Raji (cell line): ENCODE results near the gene CCP110.

Source experiments
- POLR2A ChIP-seq: IDR thresholded peaks from 2 replicates; pipeline ENCODE4 v1.6.1; 2011; ENCODE audit warnings: low read depth, low read length, control low read depth; ENCODE audit not compliant: insufficient read depth

Gene CCP110, protein sequence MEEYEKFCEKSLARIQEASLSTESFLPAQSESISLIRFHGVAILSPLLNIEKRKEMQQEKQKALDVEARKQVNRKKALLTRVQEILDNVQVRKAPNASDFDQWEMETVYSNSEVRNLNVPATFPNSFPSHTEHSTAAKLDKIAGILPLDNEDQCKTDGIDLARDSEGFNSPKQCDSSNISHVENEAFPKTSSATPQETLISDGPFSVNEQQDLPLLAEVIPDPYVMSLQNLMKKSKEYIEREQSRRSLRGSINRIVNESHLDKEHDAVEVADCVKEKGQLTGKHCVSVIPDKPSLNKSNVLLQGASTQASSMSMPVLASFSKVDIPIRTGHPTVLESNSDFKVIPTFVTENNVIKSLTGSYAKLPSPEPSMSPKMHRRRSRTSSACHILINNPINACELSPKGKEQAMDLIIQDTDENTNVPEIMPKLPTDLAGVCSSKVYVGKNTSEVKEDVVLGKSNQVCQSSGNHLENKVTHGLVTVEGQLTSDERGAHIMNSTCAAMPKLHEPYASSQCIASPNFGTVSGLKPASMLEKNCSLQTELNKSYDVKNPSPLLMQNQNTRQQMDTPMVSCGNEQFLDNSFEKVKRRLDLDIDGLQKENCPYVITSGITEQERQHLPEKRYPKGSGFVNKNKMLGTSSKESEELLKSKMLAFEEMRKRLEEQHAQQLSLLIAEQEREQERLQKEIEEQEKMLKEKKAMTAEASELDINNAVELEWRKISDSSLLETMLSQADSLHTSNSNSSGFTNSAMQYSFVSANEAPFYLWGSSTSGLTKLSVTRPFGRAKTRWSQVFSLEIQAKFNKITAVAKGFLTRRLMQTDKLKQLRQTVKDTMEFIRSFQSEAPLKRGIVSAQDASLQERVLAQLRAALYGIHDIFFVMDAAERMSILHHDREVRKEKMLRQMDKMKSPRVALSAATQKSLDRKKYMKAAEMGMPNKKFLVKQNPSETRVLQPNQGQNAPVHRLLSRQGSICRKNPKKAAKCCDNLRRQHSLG

GRCh38 chr16:19523559-19524355 lies at the start of gene CCP110:
Gene CCP110 (plus strand): TSS chr16:19523942. CDS start chr16:19527882, 3,940 bp downstream.
- peak; percentile 77 for TF ChIP-seq POLR2A

- TF ChIP-seq POLR2A = no peak
These were observed 49.1 kb upstream of the CCP110 start for GRCh38 chr16:19474617-19475016.

DNA sequence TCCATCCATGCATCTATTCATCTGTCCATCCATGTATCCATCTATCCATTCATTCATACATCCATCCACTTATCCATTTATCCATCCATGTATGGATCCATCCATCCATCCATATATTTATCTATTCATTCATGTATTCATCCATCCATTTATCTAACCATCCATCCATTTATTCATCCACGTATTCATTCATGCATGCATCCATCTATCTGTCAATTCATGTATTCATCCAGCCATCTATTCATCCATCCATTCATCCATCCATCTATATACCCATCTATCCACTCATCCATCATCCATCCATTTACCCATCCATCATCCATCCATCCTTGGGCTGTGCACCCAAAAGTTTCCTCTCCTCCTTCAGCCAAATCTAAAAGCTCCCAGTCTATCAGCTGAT lies 45.2 kb upstream of the CCP110 start:
- no peak for TF ChIP-seq POLR2A

DNA sequence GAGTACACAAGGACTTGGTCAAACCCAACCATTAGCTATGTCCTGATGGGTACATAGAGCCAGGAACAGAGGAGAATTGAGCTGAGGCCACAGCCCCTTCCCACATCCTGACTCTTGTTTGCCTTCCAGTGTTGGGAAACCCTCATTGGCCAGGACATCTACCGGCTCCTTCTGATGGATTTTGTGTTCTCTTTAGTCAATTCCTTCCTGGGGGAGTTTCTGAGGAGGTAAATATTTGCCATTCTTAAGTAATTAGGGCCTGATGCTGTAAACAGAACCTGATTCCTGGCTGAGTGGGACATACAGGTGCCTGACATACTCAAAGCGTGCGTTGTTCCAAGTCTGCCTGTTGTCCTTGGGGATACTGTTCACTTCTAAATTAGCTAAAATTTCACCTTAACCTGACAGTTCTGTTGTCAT lies 44.4 kb upstream of the CCP110 start:
- TF ChIP-seq POLR2A = no peak

DNA sequence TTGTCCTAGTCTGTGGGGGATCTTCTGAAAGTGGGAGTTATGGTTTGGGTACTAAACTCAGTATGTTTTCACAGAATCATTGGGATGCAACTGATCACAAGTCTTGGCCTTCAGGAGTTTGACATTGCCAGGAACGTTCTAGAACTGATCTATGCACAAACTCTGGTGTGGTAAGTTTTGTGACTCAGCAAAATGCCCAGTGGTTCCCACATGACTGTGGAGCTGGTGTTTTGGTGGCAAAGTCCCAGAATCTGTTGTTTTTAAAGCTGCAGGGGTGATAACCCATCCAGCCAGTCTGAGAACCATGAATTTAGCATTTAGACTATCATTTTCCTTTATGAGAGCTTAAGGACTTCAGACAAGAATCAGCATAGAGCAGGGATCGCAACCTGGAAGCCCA lies 42.4 kb upstream of the CCP110 start:
- no peak for TF ChIP-seq POLR2A

- TF ChIP-seq POLR2A = no peak
These were observed 42.0 kb upstream of the CCP110 start for GRCh38 chr16:19481769-19482168.

GRCh38 chr16:19482291-19482690 lies 41.5 kb upstream of the CCP110 start:
- no peak for TF ChIP-seq POLR2A

DNA sequence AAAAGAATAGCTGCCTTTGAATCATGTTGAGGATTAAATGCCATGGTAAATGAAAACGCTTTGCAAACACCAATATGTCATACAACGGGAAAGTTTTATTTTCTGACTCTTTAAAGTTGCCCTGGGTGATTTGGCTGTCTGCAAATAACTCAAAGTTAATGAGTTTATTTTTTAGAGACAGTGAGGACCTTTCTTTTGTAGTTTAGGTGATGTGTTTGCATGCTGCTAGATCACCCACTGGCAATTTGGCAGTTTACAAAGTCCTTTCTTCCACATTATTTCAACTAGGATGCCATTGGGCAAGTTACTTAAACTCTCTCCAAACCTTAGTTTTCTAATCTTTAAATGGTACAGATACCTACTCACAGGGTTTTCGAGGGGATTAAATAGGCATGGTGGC lies 39.6 kb upstream of the CCP110 start:
- no peak for TF ChIP-seq POLR2A

DNA sequence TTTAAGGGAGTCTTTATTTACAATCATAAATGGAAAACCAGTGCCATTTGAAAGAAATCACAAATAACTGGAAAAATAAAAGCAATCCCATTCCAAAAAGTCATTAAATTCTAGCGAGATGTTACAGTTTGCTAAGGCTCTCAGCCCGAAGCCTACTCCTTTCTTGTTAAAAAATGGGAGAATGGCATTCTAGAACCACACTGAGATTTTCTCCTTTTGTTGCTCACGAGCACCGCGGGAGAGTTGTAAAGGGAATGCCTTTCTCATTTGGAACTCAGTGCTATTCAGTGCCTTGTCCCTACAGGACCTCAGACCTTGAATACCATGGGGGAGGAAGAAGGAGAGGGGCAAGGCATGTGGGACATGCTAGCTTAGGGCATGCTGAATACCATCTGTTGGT lies 38.1 kb upstream of the CCP110 start:
- TF ChIP-seq POLR2A = no peak

- no peak for TF ChIP-seq POLR2A
These were observed 37.7 kb upstream of the CCP110 start for GRCh38 chr16:19486051-19486450.

GRCh38 chr16:19486750-19487325 lies 36.9 kb upstream of the CCP110 start:
- TF ChIP-seq POLR2A = no peak

DNA sequence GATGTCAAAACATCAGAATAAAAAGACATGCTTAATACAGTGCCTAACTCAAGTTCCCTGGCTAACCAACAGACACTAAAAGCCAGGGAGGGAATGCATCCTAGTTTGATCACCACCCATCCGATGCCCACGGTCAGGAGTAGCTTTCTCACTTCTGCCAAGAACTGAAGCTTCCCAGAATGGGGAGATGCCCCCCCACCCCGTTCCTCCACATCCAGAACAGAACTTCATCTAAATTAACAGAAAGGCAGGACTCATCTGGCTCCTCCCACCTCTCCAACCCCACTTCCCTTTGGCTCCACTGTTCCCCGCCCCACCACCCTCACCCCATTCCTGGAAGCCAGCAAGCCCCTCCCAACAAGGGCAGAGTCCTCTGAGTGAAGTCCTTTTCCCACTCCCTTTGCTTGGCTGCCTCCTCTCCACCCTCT lies 35.5 kb upstream of the CCP110 start:
- TF ChIP-seq POLR2A = no peak

GRCh38 chr16:19490619-19491018 lies 33.1 kb upstream of the CCP110 start:
- TF ChIP-seq POLR2A = no peak

DNA sequence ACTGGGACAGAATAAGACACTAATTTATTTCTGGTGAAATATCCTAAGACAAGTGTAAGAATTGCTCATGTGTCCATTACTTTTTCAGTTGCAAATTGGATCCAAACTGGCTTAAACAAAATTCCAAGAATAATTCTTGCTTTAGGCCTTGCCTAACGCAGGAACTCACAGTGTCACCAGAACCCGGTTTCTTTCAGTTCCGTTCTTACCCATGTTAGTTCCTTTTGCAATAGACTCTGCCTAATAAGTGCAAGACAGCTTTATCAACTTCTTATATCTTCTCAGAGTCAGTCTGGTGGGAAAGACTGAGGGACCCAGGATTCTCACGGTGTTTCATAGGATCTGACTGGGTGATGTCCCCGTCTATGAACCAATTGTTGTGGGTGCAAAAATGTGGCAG lies 26.6 kb upstream of the CCP110 start:
- no peak for TF ChIP-seq POLR2A

DNA sequence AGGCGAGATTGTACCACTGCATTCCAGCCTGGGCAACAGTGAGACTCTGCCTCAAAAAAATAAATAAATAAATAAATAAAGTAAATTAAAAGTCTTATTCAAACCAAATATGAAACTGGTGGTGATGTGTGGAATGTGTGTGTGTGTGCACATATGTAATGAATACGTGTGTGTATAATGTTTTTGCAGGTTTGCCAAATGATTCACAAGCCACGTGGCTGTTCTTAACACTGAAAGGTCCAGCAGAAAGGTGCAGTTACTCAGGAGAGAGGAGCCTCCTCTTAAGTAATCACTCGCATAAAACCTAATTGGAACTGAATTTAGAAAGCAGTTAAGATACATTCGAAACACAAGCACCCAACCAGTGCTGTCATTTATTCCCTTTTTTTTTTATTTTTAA lies 24.7 kb upstream of the CCP110 start:
- no peak for TF ChIP-seq POLR2A
